HepG2 (cell line): ENCODE data around the gene AFDN. TPM values are rescaled to one million over a fixed set of nuclear protein-coding genes. Genes with fewer than 3 reads are reported as not detected.

Experiments
- FOXA3 ChIP-seq: IDR thresholded peaks from 2 replicates; pipeline ENCODE4 v1.6.1; 2016; ENCODE audit warnings: missing genetic modification reagents, missing compliant biosample characterization
- HNRNPUL1 ChIP-seq: fragments of 200-400 bp; formaldehyde crosslinking; IDR thresholded peaks from 2 replicates; pipeline ENCODE4 v1.6.1; 2017; ENCODE audit warnings: low read depth, mild to moderate bottlenecking, low read length, moderate library complexity
- KDM2A ChIP-seq: sonication (generic); formaldehyde crosslinking; IDR thresholded peaks from 2 replicates; pipeline ENCODE4 v1.4.0; 2020; ENCODE audit warnings: low read depth, missing genetic modification reagents, borderline replicate concordance
- KDM3A ChIP-seq: IDR thresholded peaks from 2 replicates; pipeline ENCODE4 v1.6.1; 2018; ENCODE audit warnings: low read depth, missing compliant biosample characterization
- KLF15 ChIP-seq: sonication (generic); formaldehyde crosslinking; IDR thresholded peaks from 2 replicates; pipeline ENCODE4 v1.8.1; 2023; ENCODE audit warnings: borderline replicate concordance, mild to moderate bottlenecking, inconsistent platforms, missing genetic modification reagents, mixed read lengths
- NCOA5 ChIP-seq: sonication (generic); formaldehyde crosslinking; IDR thresholded peaks from 2 replicates; pipeline ENCODE4 v1.4.0; 2020; ENCODE audit warnings: missing genetic modification reagents
- NFE2 ChIP-seq: sonication (generic); formaldehyde crosslinking; IDR thresholded peaks from 2 replicates; pipeline ENCODE4 v1.4.0; 2020; ENCODE audit warnings: missing genetic modification reagents
- NKX3-1 ChIP-seq: sonication (generic); formaldehyde crosslinking; IDR thresholded peaks from 2 replicates; pipeline ENCODE4 v1.5.0; 2020; ENCODE audit warnings: missing genetic modification reagents
- PHF21A ChIP-seq: sonication (generic); formaldehyde crosslinking; IDR thresholded peaks from 2 replicates; pipeline ENCODE4 v1.5.0; 2020; ENCODE audit warnings: mild to moderate bottlenecking, missing genetic modification reagents
- RFXANK ChIP-seq: IDR thresholded peaks from 2 replicates; pipeline ENCODE4 v1.6.1; 2016
- SETDB1 ChIP-seq: sonication (generic); formaldehyde crosslinking; IDR thresholded peaks from 2 replicates; pipeline ENCODE4 v1.5.1; 2020; ENCODE audit warnings: missing genetic modification reagents, mild to moderate bottlenecking, borderline replicate concordance
- SOX6 ChIP-seq, 2 experiments: fragments of 450-650 bp in 1 of 2; sonication (generic) in 1 of 2; formaldehyde crosslinking in 1 of 2; IDR thresholded peaks; 2 replicates each; pipeline versions ENCODE4 v1.4.0 to v1.6.1; 2017 to 2020; ENCODE audit warnings: antibody characterized with exemption in 1 of 2, mild to moderate bottlenecking in 1 of 2, missing genetic modification reagents in 1 of 2
- XRCC5 ChIP-seq: fragments of 200-400 bp; formaldehyde crosslinking; optimal IDR thresholded peaks from 2 replicates; pipeline ENCODE3; 2017; ENCODE audit warnings: mild to moderate bottlenecking, low read length
- ZFP1 ChIP-seq: IDR thresholded peaks from 2 replicates; pipeline ENCODE4 v1.6.1; 2016
- ZFP41 ChIP-seq: sonication (generic); formaldehyde crosslinking; IDR thresholded peaks from 2 replicates; pipeline ENCODE4 v1.4.0; 2020; ENCODE audit warnings: mild to moderate bottlenecking, missing genetic modification reagents, borderline replicate concordance
- ZNF264 ChIP-seq: sonication (generic); formaldehyde crosslinking; IDR thresholded peaks from 2 replicates; pipeline ENCODE4 v1.4.0; 2020; ENCODE audit warnings: missing genetic modification reagents
- ZNF468 ChIP-seq: sonication (generic); formaldehyde crosslinking; IDR thresholded peaks from 2 replicates; pipeline ENCODE4 v1.8.0; 2022; ENCODE audit warnings: mild to moderate bottlenecking, moderate library complexity, missing genetic modification reagents
- ZNF569 ChIP-seq: sonication (generic); formaldehyde crosslinking; IDR thresholded peaks from 2 replicates; pipeline ENCODE4 v1.5.0; 2020; ENCODE audit warnings: mild to moderate bottlenecking, missing genetic modification reagents, moderate library complexity, borderline replicate concordance
- ZNF616 ChIP-seq: sonication (generic); formaldehyde crosslinking; IDR thresholded peaks from 2 replicates; pipeline ENCODE4 v1.5.0; 2020; ENCODE audit warnings: low read depth, mild to moderate bottlenecking, missing genetic modification reagents
- ZSCAN22 ChIP-seq: sonication (generic); formaldehyde crosslinking; IDR thresholded peaks from 2 replicates; pipeline ENCODE4 v1.4.0; 2020; ENCODE audit warnings: mild to moderate bottlenecking, missing genetic modification reagents
- polyA plus RNA-seq, 8 experiments: library from polyadenylated mRNA; depleted of rRNA in 3 of 8; stranded (reverse) in 7 of 8; unstranded in 1 of 8; fragments of >200 nt; fragmentation: Illumina TruSeq in 4 of 8; extraction: Trizol in 4 of 8; gene quantifications; 2 replicates each; pipeline versions ENCODE4 v1.2.1 to v1.2.3, GENCODE V29; 2011 to 2016; ENCODE audit warnings: low read depth in 4 of 8, missing spikeins in 1 of 8, mixed read lengths in 1 of 8; ENCODE audit not compliant: insufficient read depth in 1 of 8
- total RNA-seq, 5 experiments: library from RNA; depleted of rRNA; stranded (reverse); fragments of >200 nt; fragmentation: Illumina TruSeq; extraction: Trizol; gene quantifications; 2 replicates each; pipeline ENCODE4 v1.2.3, GENCODE V29; 2016; ENCODE audit warnings: low read depth in 1 of 5
- TF ChIP-seq, protein P1 (sequence below): IDR thresholded peaks from 2 replicates; pipeline ENCODE4 v1.6.1; 2012; ENCODE audit warnings: low read depth, low read length, improper control_type of control experiment
- TF ChIP-seq, protein P2 (sequence below): sonication (generic); formaldehyde crosslinking; IDR thresholded peaks from 2 replicates; pipeline ENCODE4 v1.5.0; 2020; ENCODE audit warnings: missing genetic modification reagents
- TF ChIP-seq, protein P3 (sequence below): sonication (generic); formaldehyde crosslinking; conservative IDR thresholded peaks from 2 replicates; pipeline ENCODE4 v1.8.0; 2022; ENCODE audit warnings: mild to moderate bottlenecking, moderate library complexity, missing genetic modification reagents
- TF ChIP-seq, protein P4 (sequence below): IDR thresholded peaks from 2 replicates; pipeline ENCODE4 v1.6.1; 2016; ENCODE audit warnings: control low read depth

AFDN gene
- total and polyA plus RNA-seq, 2 of the 13 experiments (the other 11 are each of a cell fraction or from before 2014, with no cell fraction given): 136 to 151 TPM

DNA sequence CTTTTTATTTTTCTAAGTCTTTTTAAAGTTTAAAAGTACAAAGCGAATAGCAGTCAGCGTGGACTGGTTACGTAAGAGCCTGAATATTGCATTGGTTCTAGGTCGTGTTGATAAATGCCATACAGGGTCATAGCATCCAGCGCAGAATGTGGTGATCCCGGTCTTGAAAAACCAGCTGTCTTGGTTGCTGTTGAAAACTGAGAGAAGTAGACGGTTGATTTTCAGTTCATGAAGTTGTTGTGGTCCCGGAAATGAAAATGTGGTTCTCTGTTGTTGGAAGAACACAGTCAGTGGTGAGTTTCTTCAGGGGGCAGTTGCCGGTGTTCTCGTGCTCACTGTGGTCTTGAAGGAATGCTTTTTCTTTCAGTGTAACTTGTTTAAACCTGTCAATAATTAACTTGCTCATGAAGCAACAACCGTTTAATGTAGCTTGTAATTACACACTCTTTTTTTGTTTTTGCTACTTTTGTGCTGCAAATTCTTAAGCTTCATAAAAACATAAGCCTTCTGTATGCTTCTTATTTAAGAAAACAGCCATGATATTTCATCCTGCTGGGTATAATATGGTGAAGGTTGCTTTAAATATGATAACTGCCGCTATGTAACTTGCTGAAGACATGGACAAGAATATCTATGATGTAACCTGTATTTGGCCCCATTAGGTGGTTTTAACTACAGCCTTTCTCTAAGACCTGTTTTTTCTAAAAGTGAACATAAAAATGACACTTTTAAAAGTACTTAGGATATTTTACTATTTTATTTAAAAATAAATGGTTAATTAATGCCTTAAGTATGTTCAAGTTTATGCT, 106.0 kb downstream of the AFDN start (continued):
- TF ChIP-seq NCOA5 (CRISPR knock-in tag) (no peak), SOX6 (IDR thresholded peaks at IDR 0.05) (no peak), SOX6 (CRISPR knock-in tag; IDR thresholded peaks at IDR 0.05) (peak; percentile 92), NKX3-1 (CRISPR knock-in tag) (no peak), PHF21A (CRISPR knock-in tag) (peak; percentile 74; the same call in 1 of the 2 replicates), ZNF569 (no peak), ZFP41 (CRISPR knock-in tag) (no peak), NFE2 (no peak), RFXANK (no peak), ZFP1 (CRISPR knock-in tag) (peak; percentile 68; the same call in 1 of the 2 replicates), XRCC5 (peak; percentile 53), ZSCAN22 (CRISPR knock-in tag) (no peak), SETDB1 (no peak), ZNF468 (CRISPR knock-in tag) (no peak), ZNF264 (CRISPR knock-in tag) (no peak), KDM3A (CRISPR knock-in tag) (peak; percentile 81; the same call in 1 of the 2 replicates), HNRNPUL1 (peak; percentile 90), ZNF616 (CRISPR knock-in tag) (no peak), KLF15 (no peak), KDM2A (CRISPR knock-in tag) (peak; percentile 22; the same call in 1 of the 2 replicates), FOXA3 (peak; percentile 59)
- TF ChIP-seq, protein P1, sequence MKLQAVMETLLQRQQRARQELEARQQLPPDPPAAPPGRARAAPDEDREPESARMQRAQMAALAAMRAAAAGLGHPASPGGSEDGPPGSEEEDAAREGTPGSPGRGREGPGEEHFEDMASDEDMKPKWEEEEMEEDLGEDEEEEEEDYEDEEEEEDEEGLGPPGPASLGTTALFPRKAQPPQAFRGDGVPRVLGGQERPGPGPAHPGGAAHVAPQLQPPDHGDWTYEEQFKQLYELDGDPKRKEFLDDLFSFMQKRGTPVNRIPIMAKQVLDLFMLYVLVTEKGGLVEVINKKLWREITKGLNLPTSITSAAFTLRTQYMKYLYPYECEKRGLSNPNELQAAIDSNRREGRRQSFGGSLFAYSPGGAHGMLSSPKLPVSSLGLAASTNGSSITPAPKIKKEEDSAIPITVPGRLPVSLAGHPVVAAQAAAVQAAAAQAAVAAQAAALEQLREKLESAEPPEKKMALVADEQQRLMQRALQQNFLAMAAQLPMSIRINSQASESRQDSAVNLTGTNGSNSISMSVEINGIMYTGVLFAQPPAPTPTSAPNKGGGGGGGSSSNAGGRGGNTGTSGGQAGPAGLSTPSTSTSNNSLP: peak; percentile 4; the same call in 1 of the 2 replicates
- TF ChIP-seq, protein P2, sequence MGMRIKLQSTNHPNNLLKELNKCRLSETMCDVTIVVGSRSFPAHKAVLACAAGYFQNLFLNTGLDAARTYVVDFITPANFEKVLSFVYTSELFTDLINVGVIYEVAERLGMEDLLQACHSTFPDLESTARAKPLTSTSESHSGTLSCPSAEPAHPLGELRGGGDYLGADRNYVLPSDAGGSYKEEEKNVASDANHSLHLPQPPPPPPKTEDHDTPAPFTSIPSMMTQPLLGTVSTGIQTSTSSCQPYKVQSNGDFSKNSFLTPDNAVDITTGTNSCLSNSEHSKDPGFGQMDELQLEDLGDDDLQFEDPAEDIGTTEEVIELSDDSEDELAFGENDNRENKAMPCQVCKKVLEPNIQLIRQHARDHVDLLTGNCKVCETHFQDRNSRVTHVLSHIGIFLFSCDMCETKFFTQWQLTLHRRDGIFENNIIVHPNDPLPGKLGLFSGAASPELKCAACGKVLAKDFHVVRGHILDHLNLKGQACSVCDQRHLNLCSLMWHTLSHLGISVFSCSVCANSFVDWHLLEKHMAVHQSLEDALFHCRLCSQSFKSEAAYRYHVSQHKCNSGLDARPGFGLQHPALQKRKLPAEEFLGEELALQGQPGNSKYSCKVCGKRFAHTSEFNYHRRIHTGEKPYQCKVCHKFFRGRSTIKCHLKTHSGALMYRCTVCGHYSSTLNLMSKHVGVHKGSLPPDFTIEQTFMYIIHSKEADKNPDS (CRISPR knock-in tag): no peak
- TF ChIP-seq, protein P3, sequence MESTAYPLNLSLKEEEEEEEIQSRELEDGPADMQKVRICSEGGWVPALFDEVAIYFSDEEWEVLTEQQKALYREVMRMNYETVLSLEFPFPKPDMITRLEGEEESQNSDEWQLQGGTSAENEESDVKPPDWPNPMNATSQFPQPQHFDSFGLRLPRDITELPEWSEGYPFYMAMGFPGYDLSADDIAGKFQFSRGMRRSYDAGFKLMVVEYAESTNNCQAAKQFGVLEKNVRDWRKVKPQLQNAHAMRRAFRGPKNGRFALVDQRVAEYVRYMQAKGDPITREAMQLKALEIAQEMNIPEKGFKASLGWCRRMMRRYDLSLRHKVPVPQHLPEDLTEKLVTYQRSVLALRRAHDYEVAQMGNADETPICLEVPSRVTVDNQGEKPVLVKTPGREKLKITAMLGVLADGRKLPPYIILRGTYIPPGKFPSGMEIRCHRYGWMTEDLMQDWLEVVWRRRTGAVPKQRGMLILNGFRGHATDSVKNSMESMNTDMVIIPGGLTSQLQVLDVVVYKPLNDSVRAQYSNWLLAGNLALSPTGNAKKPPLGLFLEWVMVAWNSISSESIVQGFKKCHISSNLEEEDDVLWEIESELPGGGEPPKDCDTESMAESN (CRISPR knock-in tag): peak; percentile 70; the same call in 1 of the 2 replicates
- TF ChIP-seq, protein P4, sequence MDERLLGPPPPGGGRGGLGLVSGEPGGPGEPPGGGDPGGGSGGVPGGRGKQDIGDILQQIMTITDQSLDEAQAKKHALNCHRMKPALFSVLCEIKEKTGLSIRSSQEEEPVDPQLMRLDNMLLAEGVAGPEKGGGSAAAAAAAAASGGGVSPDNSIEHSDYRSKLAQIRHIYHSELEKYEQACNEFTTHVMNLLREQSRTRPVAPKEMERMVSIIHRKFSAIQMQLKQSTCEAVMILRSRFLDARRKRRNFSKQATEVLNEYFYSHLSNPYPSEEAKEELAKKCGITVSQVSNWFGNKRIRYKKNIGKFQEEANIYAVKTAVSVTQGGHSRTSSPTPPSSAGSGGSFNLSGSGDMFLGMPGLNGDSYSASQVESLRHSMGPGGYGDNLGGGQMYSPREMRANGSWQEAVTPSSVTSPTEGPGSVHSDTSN (CRISPR knock-in tag): no peak
